ENCODE results near the gene EXOC2. TPM values are rescaled to one million over a fixed set of nuclear protein-coding genes. Genes with fewer than 3 reads are reported as not detected.

EXOC2 gene
- total RNA-seq, 1 donor from 2014 or later = 22.9 TPM

- TF ChIP-seq CTCF (conservative IDR thresholded peaks at IDR 0.05) = no peak
- H3K36me3 Mint-ChIP-seq = no peaks in the 10 kb centered on the region
- no peaks in the 10 kb centered on the region for H3K4me1 Mint-ChIP-seq (ENCODE audit: unreplicated experiment)
- peaks cover 4% of the 10 kb centered on the region for H3K9me3 Mint-ChIP-seq
- DNase-seq (ENCODE audit: extremely low spot score, unreplicated experiment) = no peak
- no peak overlapping the region for H3K27ac Mint-ChIP-seq
- peaks cover 28% of the 10 kb centered on the region for H3K27me3 Mint-ChIP-seq
- H3K4me3 Mint-ChIP-seq = no peak overlapping the region
Observed at GRCh38 chr6:443621-444159, 249.2 kb downstream of the EXOC2 start.

GRCh38 chr6:441126-441920 lies 251.6 kb downstream of the EXOC2 start:
- no peak for DNase-seq (ENCODE audit: extremely low spot score, unreplicated experiment)
- H3K4me1 Mint-ChIP-seq (ENCODE audit: unreplicated experiment) = no peaks in the 10 kb centered on the region
- H3K27ac Mint-ChIP-seq = no peak overlapping the region
- H3K36me3 Mint-ChIP-seq = no peaks in the 10 kb centered on the region
- peaks cover 34% of the 10 kb centered on the region for H3K27me3 Mint-ChIP-seq
- no peak for TF ChIP-seq CTCF (conservative IDR thresholded peaks at IDR 0.05)
- no peaks in the 10 kb centered on the region for H3K9me3 Mint-ChIP-seq
- H3K4me3 Mint-ChIP-seq = no peak overlapping the region

- Mint-ChIP-seq H3K36me3 (no peaks in the 10 kb centered on the region), H3K9me3 (no peaks in the 10 kb centered on the region), H3K4me1 (ENCODE audit: unreplicated experiment) (no peaks in the 10 kb centered on the region), H3K4me3 (no peak overlapping the region), H3K27ac (no peak overlapping the region), H3K27me3 (peaks cover 28% of the 10 kb centered on the region)
- DNase-seq (ENCODE audit: extremely low spot score, unreplicated experiment) = no peak
- no peak for TF ChIP-seq CTCF (conservative IDR thresholded peaks at IDR 0.05)
Observed at GRCh38 chr6:439641-440167, 253.2 kb downstream of the EXOC2 start.

- Mint-ChIP-seq H3K27ac (no peak overlapping the region), H3K9me3 (no peaks in the 10 kb centered on the region), H3K4me3 (no peak overlapping the region), H3K27me3 (peaks cover 24% of the 10 kb centered on the region), H3K36me3 (no peaks in the 10 kb centered on the region), H3K4me1 (ENCODE audit: unreplicated experiment) (no peaks in the 10 kb centered on the region)
- DNase-seq (ENCODE audit: extremely low spot score, unreplicated experiment) = no peak
- TF ChIP-seq CTCF (conservative IDR thresholded peaks at IDR 0.05) = no peak
Observed at GRCh38 chr6:438634-439170, 254.2 kb downstream of the EXOC2 start.

- H3K4me3 Mint-ChIP-seq = no peak overlapping the region
- H3K9me3 Mint-ChIP-seq = no peaks in the 10 kb centered on the region
- no peak overlapping the region for H3K27ac Mint-ChIP-seq
- DNase-seq (ENCODE audit: extremely low spot score, unreplicated experiment) = no peak
- no peaks in the 10 kb centered on the region for H3K36me3 Mint-ChIP-seq
- no peaks in the 10 kb centered on the region for H3K4me1 Mint-ChIP-seq (ENCODE audit: unreplicated experiment)
- no peak for TF ChIP-seq CTCF (conservative IDR thresholded peaks at IDR 0.05)
- peaks cover 24% of the 10 kb centered on the region for H3K27me3 Mint-ChIP-seq
Observed at GRCh38 chr6:437037-437392, 255.9 kb downstream of the EXOC2 start.
